OCI-LY3 (cell line): ENCODE measurements around the gene AFAP1.

Source experiments
- H2AFZ ChIP-seq: fragments of 200-600, 300-600 bp; shearing (Covaris generic); 2 replicates; pipeline ENCODE4 v1.6.0; 2014; ENCODE audit warnings: antibody characterized with exemption, low read depth, low read length
- H3K27ac ChIP-seq: fragments of 200-600, 300-600 bp; sonication (generic); 2 replicates; pipeline ENCODE4 v1.5.1; 2014; ENCODE audit warnings: mild to moderate bottlenecking, low read length, moderate library complexity, mixed read lengths
- H3K27me3 ChIP-seq: fragments of 200-600, 300-600 bp; sonication (generic); 2 replicates; pipeline ENCODE4 v1.6.1; 2014; ENCODE audit warnings: low read depth, low read length, mixed read lengths
- H3K36me3 ChIP-seq: fragments of 200-600, 300-600 bp; sonication (generic); replicated peaks from 2 replicates; pipeline ENCODE3; 2014; ENCODE audit warnings: low read depth, low read length, mixed read lengths
- H3K4me1 ChIP-seq: fragments of 300-600, 200-600 bp; sonication (generic); 2 replicates; pipeline ENCODE4 v1.6.1; 2014; ENCODE audit warnings: low read length, mixed read lengths
- H3K4me2 ChIP-seq: fragments of 200-600, 300-600 bp; sonication (generic); 2 replicates; pipeline ENCODE4 v1.6.1; 2014; ENCODE audit warnings: low read length, mixed read lengths
- H3K4me3 ChIP-seq: fragments of 300-600, 200-600 bp; sonication (generic); 2 replicates; pipeline ENCODE4 v1.5.1; 2014; ENCODE audit warnings: antibody characterized with exemption, mild to moderate bottlenecking, low read length, moderate library complexity
- H3K79me2 ChIP-seq: fragments of 300-600, 200-600 bp; shearing (Covaris generic); 2 replicates; pipeline ENCODE4 v1.6.1; 2014; ENCODE audit warnings: mild to moderate bottlenecking, low read length, mixed read lengths
- H3K9ac ChIP-seq: fragments of 300-600, 200-600 bp; shearing (Covaris generic); 2 replicates; pipeline ENCODE4 v1.6.0; 2014; ENCODE audit warnings: mild to moderate bottlenecking, low read length, moderate library complexity
- H3K9me3 ChIP-seq: fragments of 200-600, 300-600 bp; shearing (Covaris generic); 2 replicates; pipeline ENCODE4 v1.6.1; 2014; ENCODE audit warnings: low read length, mixed read lengths; ENCODE audit not compliant: insufficient read depth
- H4K20me1 ChIP-seq: fragments of 200-600, 300-600 bp; sonication (generic); 2 replicates; pipeline ENCODE4 v1.6.1; 2016; ENCODE audit warnings: low read length, mixed read lengths; ENCODE audit not compliant: insufficient read depth
- CTCF ChIP-seq: fragments of 200-600, 300-600 bp; sonication (generic); IDR thresholded peaks from 2 replicates; pipeline ENCODE4 v1.5.1; 2014; ENCODE audit warnings: antibody characterized with exemption, low read length, low read depth
- EZH2phosphoT487 ChIP-seq: fragments of 200-600 bp; shearing (Covaris generic); IDR thresholded peaks from 2 replicates; pipeline ENCODE4 v1.6.1; 2018; ENCODE audit warnings: antibody characterized with exemption, mixed run types, low read depth

The AFAP1 gene

GRCh38 chr4:7759635-7760034 lies 180.0 kb downstream of the AFAP1 start:
- no peak for TF ChIP-seq EZH2phosphoT487
- no peak for TF ChIP-seq CTCF
- H4K20me1 ChIP-seq = no peaks in the 10 kb centered on the region

GRCh38 chr4:7759216-7759615 lies 180.4 kb downstream of the AFAP1 start:
- H3K9me3 ChIP-seq = no peaks in the 10 kb centered on the region
- H3K4me1 ChIP-seq = peaks cover 12% of the 10 kb centered on the region; the same call in 1 of the 2 replicates
- H2AFZ ChIP-seq = peak overlapping the region; percentile 99
- TF ChIP-seq CTCF = no peak
- no peak for TF ChIP-seq EZH2phosphoT487
- H4K20me1 ChIP-seq = no peaks in the 10 kb centered on the region
- peak overlapping the region; percentile 82 for H3K4me2 ChIP-seq
- H3K36me3 ChIP-seq = no peaks in the 10 kb centered on the region
- peak overlapping the region; percentile 73 for H3K4me3 ChIP-seq
- H3K9ac ChIP-seq = peak overlapping the region; percentile 30
- no peaks in the 10 kb centered on the region for H3K79me2 ChIP-seq
- no peak overlapping the region for H3K27ac ChIP-seq
- peaks cover 8% of the 10 kb centered on the region; the same call in 1 of the 2 replicates for H3K27me3 ChIP-seq

More at GRCh38 chr4:7759635-7760034, 180.0 kb downstream of the AFAP1 start:
- peaks cover 12% of the 10 kb centered on the region; the same call in 1 of the 2 replicates for H3K4me1 ChIP-seq
- peak overlapping the region; percentile 73 for H3K4me3 ChIP-seq
- H3K27ac ChIP-seq = no peak overlapping the region
- H3K4me2 ChIP-seq = peak overlapping the region; percentile 82
- H3K79me2 ChIP-seq = no peaks in the 10 kb centered on the region
- H3K9ac ChIP-seq = peak overlapping the region; percentile 30; the same call in 1 of the 2 replicates
- H3K27me3 ChIP-seq = peaks cover 8% of the 10 kb centered on the region; the same call in 1 of the 2 replicates
- peak overlapping the region; percentile 99 for H2AFZ ChIP-seq
- no peaks in the 10 kb centered on the region for H3K36me3 ChIP-seq
- no peaks in the 10 kb centered on the region for H3K9me3 ChIP-seq

GRCh38 chr4:7758476-7758875 lies 181.2 kb downstream of the AFAP1 start:
- Histone ChIP-seq H3K27me3 (peaks cover 8% of the 10 kb centered on the region; the same call in 1 of the 2 replicates), H4K20me1 (no peaks in the 10 kb centered on the region), H3K9me3 (no peaks in the 10 kb centered on the region), H3K4me2 (peak overlapping the region; percentile 82), H3K4me3 (0 out of 2 replicates have a peak overlapping the region, but pooled peaks have one; percentile 73), H2AFZ (peak overlapping the region; percentile 99), H3K36me3 (no peaks in the 10 kb centered on the region), H3K4me1 (peaks cover 12% of the 10 kb centered on the region; the same call in 1 of the 2 replicates), H3K79me2 (no peaks in the 10 kb centered on the region), H3K9ac (no peak overlapping the region), H3K27ac (no peak overlapping the region)
- no peak for TF ChIP-seq CTCF
- TF ChIP-seq EZH2phosphoT487 = no peak

GRCh38 chr4:7757501-7758471 lies 181.9 kb downstream of the AFAP1 start:
- Histone ChIP-seq H3K79me2 (no peaks in the 10 kb centered on the region), H3K4me2 (no peak overlapping the region), H3K27me3 (peaks cover 8% of the 10 kb centered on the region; the same call in 1 of the 2 replicates), H3K27ac (no peak overlapping the region), H3K9ac (no peak overlapping the region), H2AFZ (no peak overlapping the region), H3K9me3 (no peaks in the 10 kb centered on the region), H4K20me1 (no peaks in the 10 kb centered on the region), H3K36me3 (no peaks in the 10 kb centered on the region), H3K4me1 (peaks cover 12% of the 10 kb centered on the region; the same call in 1 of the 2 replicates), H3K4me3 (no peak overlapping the region)
- no peak for TF ChIP-seq EZH2phosphoT487
- no peak for TF ChIP-seq CTCF
